Dendritic cell treated with granulocyte-macrophage colony-stimulating factor and Interleukin-4, amounts not matched to agents 40 ng/mL and 50 ng/mL, for 4 days (primary cell): ENCODE measurements around the gene NDOR1.

ENCODE experiments used
- H3K27ac Mint-ChIP-seq: one replicate; pipeline ENCODE4 v1.8.0; 2022; ENCODE audit warnings: mild to moderate bottlenecking, mixed read lengths
- H3K27me3 Mint-ChIP-seq: one replicate; pipeline ENCODE4 v1.8.0; 2022; ENCODE audit warnings: mild to moderate bottlenecking, mixed read lengths
- H3K36me3 Mint-ChIP-seq: one replicate; pipeline ENCODE4 v1.8.0; 2022; ENCODE audit warnings: low read depth, mixed read lengths
- H3K4me1 Mint-ChIP-seq: one replicate; pipeline ENCODE4 v1.8.0; 2022; ENCODE audit warnings: low read depth, mixed read lengths
- H3K4me3 Mint-ChIP-seq: one replicate; pipeline ENCODE4 v1.8.0; 2022; ENCODE audit warnings: mild to moderate bottlenecking, moderate library complexity, mixed read lengths
- H3K9me3 Mint-ChIP-seq: one replicate; pipeline ENCODE4 v1.8.0; 2022; ENCODE audit warnings: mixed read lengths
- intact Hi-C: fragments of 100-400 bp; cut with micrococcal nuclease; formaldehyde crosslinking; loops from one replicate; pipeline ENCODE4 v1.15.0; 2022

Gene NDOR1

DNA sequence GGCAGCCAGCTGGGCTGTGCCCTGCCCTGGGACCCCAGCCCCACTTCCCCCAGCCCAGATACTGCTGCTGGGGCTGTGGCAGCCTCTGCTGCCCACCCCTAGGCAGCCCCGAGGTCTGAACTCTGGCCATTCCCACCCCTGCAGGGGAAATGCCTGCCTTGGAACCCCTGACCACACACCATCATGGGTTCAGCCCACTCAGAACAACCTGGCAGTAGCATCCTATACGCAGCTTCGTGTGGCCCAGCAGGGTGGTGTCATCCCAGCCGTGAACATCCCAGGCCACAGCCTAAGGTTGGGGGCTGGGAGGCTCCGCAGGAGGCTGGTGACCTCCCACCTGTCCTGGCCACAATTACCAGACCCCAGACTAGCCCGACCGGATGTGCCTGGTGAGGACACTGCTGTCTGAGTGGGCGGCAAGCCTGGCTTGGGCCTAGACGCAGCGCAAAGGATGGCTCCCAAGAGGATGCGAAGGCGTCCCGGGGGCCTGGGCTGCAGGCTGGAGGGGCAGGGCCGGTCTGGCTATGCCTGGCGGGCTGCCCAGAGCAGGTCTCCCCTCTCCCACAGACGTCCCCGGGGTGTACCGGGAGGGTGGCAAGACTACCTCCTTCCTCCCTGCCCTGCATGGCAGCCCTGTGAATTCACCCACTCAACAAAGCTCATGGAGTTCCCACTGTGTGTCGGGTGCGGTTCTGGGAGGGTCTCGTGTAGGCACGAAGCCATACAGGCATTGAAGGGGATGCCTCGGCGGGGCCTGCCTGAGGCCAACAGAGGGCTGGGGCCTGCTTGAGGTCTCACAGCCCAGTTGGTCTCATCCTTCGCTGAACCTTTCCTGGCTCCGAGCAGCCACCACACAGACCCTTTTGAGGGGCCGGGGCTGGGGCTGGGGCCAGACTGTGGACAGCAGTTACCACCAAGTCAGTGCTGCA is 23.7 kb downstream of the NDOR1 start:
- intact Hi-C loops = loop anchor here (5.0 kb wide), 1 partner anchor 182 kb away; the partner anchor contains the start of gene NPDC1
- Mint-ChIP-seq H3K27ac (no peak overlapping the region), H3K4me1 (peaks cover 11% of the 10 kb centered on the region), H3K9me3 (no peaks in the 10 kb centered on the region), H3K4me3 (no peak overlapping the region), H3K27me3 (peaks cover 56% of the 10 kb centered on the region), H3K36me3 (no peaks in the 10 kb centered on the region)

DNA sequence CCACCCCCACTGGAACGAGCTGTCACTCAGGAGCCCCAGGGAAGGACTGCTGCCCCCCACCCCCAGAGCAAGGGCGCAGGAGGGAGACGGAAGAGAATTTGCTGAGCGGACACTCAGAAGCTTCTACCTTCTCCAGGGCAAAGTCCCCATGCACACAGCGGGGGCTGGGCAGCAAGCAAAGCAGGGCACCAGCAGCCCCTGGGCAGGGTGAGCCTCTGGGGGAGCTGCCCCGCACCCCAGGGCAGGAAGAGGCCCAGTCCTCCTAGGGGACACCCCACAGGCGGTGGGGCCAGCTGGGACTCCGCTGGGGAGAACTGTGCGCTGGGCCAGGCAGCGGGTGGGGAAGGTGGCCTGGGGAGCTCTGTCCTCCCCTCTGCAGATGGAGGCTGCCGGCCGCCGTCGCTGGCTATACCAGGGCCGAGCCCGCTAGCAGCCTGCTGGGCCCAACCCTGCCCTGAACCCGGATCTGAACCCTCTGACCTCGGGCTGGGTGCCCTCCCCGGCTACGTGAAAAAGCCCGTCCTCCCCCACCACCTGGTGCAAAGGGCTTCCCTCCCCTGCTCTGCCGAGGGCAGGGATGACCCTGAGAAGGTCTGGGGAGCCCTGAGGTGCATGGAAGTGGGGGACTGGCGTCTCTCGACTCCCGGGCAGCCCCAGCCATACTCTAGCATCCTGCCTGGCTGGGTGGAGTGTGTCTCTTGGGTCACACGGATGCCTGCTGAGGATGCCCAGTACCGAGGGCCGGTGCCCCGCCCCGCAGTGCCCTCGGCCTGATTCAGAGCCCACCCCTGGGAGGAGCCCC is 24.6 kb downstream of the NDOR1 start:
- Mint-ChIP-seq H3K27me3 (peaks cover 63% of the 10 kb centered on the region), H3K9me3 (no peaks in the 10 kb centered on the region), H3K4me3 (no peak overlapping the region), H3K4me1 (peaks cover 11% of the 10 kb centered on the region), H3K36me3 (no peaks in the 10 kb centered on the region), H3K27ac (no peak overlapping the region)
- intact Hi-C loops = loop anchor here (5.0 kb wide), 1 partner anchor 183 kb away; the partner anchor contains the start of gene NPDC1

DNA sequence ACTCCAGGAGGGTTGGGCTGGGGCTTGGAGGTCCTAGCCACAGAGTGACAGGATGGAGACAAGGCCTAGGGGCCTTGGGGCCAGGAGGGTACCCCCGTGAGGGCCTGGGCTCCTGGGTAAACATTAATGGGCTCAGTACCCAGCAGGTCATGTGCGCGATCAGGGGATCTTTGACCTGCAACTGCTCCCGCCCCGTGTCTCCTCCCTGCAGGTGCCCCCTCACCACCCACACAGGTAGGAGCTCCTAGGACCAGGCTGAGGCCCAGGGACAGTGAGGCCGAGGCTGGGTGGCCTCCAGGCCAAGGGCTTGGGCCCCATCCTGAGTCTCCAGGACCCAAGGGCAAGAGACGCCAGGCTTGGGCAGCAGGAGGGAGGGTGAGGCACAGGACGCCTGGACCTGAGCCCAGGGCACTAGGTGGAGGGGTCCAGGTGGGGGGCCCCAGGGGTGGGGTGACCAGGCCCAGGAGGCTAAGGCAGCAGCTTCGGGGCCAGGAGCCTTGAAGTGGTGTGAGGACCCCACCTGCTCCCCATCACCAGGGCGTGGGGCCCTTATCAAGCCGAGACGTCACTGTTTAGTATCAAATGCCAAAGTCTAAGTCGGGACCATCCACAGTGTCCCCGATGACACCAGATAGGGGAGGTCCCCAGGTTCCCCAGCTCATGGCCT is 25.3 kb downstream of the NDOR1 start, which contains the start of gene SLC34A3:
Gene SLC34A3 (plus strand): TSS at position 197 of the 667 bp plus-strand sequence. CDS start 802 bp downstream, outside the sequence.
- Mint-ChIP-seq H3K27ac (no peak within 1 kb of the TSS), H3K9me3 (no peaks in the 10 kb centered on the region), H3K36me3 (no peaks in the 10 kb centered on the region), H3K4me1 (peaks cover 5% of the 10 kb centered on the region), H3K27me3 (peaks cover 68% of the 10 kb centered on the region), H3K4me3 (no peak within 1 kb of the TSS)
- intact Hi-C loops = no loop called here

GRCh38 chr9:137231372-137232039 is 26.0 kb downstream of the NDOR1 start:
- intact Hi-C loops = no loop called here
- H3K36me3 Mint-ChIP-seq = no peaks in the 10 kb centered on the region
- H3K9me3 Mint-ChIP-seq = no peaks in the 10 kb centered on the region
- peaks cover 66% of the 10 kb centered on the region for H3K27me3 Mint-ChIP-seq
- H3K4me1 Mint-ChIP-seq = peaks cover 11% of the 10 kb centered on the region
- H3K4me3 Mint-ChIP-seq = no peak overlapping the region
- no peak overlapping the region for H3K27ac Mint-ChIP-seq

- intact Hi-C loops = no loop called here
- H3K4me1 Mint-ChIP-seq = peaks cover 16% of the 10 kb centered on the region
Measured at GRCh38 chr9:137232101-137232500, 26.6 kb downstream of the NDOR1 start.

DNA sequence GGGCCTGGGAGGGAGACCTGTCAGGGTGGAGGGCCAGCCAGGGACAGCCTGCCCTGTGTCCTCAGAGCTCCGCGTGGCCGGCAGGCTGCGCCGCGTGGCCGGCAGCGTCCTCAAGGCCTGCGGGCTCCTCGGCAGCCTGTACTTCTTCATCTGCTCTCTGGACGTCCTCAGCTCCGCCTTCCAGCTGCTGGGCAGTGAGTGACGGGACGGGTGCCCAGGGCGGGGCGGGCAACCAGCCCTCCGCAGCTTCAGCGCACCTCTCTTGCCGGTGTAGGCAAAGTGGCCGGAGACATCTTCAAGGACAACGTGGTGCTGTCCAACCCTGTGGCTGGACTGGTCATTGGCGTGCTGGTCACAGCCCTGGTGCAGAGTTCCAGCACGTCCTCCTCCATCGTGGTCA is 27.0 kb downstream of the NDOR1 start:
- H3K9me3 Mint-ChIP-seq = no peaks in the 10 kb centered on the region
- no peak overlapping the region for H3K27ac Mint-ChIP-seq
- H3K27me3 Mint-ChIP-seq = peaks cover 59% of the 10 kb centered on the region
- H3K4me3 Mint-ChIP-seq = no peak overlapping the region
- no peaks in the 10 kb centered on the region for H3K36me3 Mint-ChIP-seq
- H3K4me1 Mint-ChIP-seq = peaks cover 18% of the 10 kb centered on the region
- intact Hi-C loops = no loop called here

More at GRCh38 chr9:137232101-137232500, 26.6 kb downstream of the NDOR1 start:
- H3K27me3 Mint-ChIP-seq = peaks cover 61% of the 10 kb centered on the region
- H3K36me3 Mint-ChIP-seq = no peaks in the 10 kb centered on the region
- no peak overlapping the region for H3K4me3 Mint-ChIP-seq
- no peaks in the 10 kb centered on the region for H3K9me3 Mint-ChIP-seq
- no peak overlapping the region for H3K27ac Mint-ChIP-seq

GRCh38 chr9:137233143-137233980 is 27.9 kb downstream of the NDOR1 start:
- intact Hi-C loops = no loop called here
- peaks cover 54% of the 10 kb centered on the region for H3K27me3 Mint-ChIP-seq
- H3K9me3 Mint-ChIP-seq = no peaks in the 10 kb centered on the region
- no peak overlapping the region for H3K4me3 Mint-ChIP-seq
- peaks cover 22% of the 10 kb centered on the region for H3K4me1 Mint-ChIP-seq
- H3K27ac Mint-ChIP-seq = no peak overlapping the region
- no peaks in the 10 kb centered on the region for H3K36me3 Mint-ChIP-seq

DNA sequence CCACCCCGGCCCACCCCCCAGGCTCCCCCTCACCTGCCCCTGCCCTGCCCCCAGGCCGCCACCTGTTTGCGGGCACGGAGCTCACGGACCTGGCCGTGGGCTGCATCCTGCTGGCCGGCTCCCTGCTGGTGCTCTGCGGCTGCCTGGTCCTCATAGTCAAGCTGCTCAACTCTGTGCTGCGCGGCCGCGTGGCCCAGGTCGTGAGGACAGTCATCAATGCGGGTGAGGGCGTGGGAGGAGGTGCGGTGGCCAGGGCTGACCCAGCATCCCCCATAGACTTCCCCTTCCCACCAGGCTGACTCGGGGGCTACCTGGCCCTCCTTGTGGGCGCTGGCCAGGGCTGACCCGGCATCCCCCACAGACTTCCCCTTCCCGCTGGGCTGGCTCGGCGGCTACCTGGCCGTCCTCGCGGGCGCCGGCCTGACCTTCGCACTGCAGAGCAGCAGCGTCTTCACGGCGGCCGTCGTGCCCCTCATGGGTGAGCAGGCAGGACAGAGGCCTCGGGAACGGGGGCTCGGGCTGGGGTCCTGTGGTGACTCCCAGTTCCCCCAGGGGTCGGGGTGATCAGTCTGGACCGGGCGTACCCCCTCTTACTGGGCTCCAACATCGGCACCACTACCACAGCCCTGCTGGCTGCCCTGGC is 28.7 kb downstream of the NDOR1 start:
- intact Hi-C loops = no loop called here
- Mint-ChIP-seq H3K4me3 (no peak overlapping the region), H3K27me3 (peaks cover 46% of the 10 kb centered on the region), H3K36me3 (peaks cover 5% of the 10 kb centered on the region), H3K9me3 (no peaks in the 10 kb centered on the region), H3K27ac (no peak overlapping the region), H3K4me1 (peaks cover 30% of the 10 kb centered on the region)

DNA sequence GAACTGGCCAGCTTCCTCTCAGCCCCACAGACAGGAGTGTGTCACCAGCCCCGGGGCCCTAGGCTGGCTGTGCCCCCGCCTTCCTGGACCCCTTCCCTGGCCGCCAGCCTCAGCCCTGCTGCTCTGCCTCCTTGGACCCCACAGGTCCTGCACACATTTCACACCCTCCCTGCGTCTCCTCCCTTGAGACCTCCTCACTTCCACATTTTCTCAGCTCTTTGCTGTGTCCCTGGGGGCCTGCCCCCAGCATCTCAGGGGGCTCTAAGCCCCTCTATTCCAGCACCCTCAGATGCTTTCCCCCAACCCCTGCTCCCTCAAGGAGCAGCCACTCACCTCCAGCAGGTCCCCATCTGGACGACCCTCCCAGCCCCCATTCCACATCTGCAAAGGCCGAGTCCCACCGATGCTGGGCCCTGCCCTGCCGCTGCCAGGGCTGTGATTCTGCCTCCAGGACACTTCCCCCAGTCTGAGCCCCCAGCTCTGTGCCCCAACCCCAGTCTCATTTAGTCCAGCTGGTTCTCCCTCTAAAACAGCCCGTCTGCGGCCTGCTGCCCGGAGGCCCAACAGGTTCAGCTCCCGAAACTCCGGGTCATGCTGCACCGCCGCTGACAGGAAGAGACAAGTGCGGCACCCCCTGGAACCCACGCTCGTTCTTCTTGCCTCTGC is 29.4 kb downstream of the NDOR1 start:
- Mint-ChIP-seq H3K27ac (no peak overlapping the region), H3K36me3 (peaks cover 6% of the 10 kb centered on the region), H3K4me3 (no peak overlapping the region), H3K27me3 (peaks cover 39% of the 10 kb centered on the region), H3K4me1 (peaks cover 32% of the 10 kb centered on the region), H3K9me3 (no peaks in the 10 kb centered on the region)
- intact Hi-C loops = no loop called here

- no peaks in the 10 kb centered on the region for H3K9me3 Mint-ChIP-seq
- intact Hi-C loops = no loop called here
- no peak overlapping the region for H3K4me3 Mint-ChIP-seq
- H3K4me1 Mint-ChIP-seq = peaks cover 32% of the 10 kb centered on the region
- peaks cover 6% of the 10 kb centered on the region for H3K36me3 Mint-ChIP-seq
- H3K27me3 Mint-ChIP-seq = peaks cover 34% of the 10 kb centered on the region
- H3K27ac Mint-ChIP-seq = no peak overlapping the region
Measured at GRCh38 chr9:137235424-137236237, 30.1 kb downstream of the NDOR1 start.

GRCh38 chr9:137236238-137236935 is 30.9 kb downstream of the NDOR1 start:
- H3K9me3 Mint-ChIP-seq = no peaks in the 10 kb centered on the region
- H3K4me3 Mint-ChIP-seq = no peak overlapping the region
- peaks cover 31% of the 10 kb centered on the region for H3K27me3 Mint-ChIP-seq
- H3K36me3 Mint-ChIP-seq = peaks cover 12% of the 10 kb centered on the region
- intact Hi-C loops = no loop called here
- H3K27ac Mint-ChIP-seq = no peak overlapping the region
- peaks cover 32% of the 10 kb centered on the region for H3K4me1 Mint-ChIP-seq
